PC-3 (cell line): ENCODE data around the gene ANKRD29. TPM values are rescaled to one million over a fixed set of nuclear protein-coding genes. Genes with fewer than 3 reads are reported as not detected.

Experiments
- ATAC-seq: fragments of 200-7000 bp; cut with Tn5 transposase; 2 replicates; pipeline ENCODE4 v1.9.1; 2020; ENCODE audit warnings: mild to moderate bottlenecking, moderate library complexity
- BruUV-seq: library from RNA; stranded (reverse); fragments of 400-500 nt; replicated peaks from 2 replicates; lab custom pipeline; 2021; lab: Mats Ljungman, UMichigan
- CTCF ChIA-PET: fragments of 300-600 bp; sonication (Branson Sonifier 250); formaldehyde crosslinking; loops from one replicate; lab custom pipeline; 2022; ENCODE audit warnings: antibody characterized with exemption; lab: Charles Lee
- POLR2A ChIA-PET: fragments of 300-600 bp; sonication (Branson Sonifier 250); formaldehyde crosslinking; loops from one replicate; lab custom pipeline; 2022; ENCODE audit warnings: antibody characterized with exemption; ENCODE audit not compliant: unreplicated experiment; lab: Charles Lee
- DNase-seq: peaks from one replicate; pipeline ENCODE4 v3.0.0-alpha.2; 2015
- H2AFZ ChIP-seq: fragments of 300-600 bp; sonication (generic); 2 replicates; pipeline ENCODE4 v1.6.0; 2016; ENCODE audit warnings: antibody characterized with exemption, low read length
- H3F3A ChIP-seq: fragments of 300-600 bp; sonication (generic); one replicate; pipeline ENCODE4 v1.6.0; 2017; ENCODE audit warnings: antibody characterized with exemption, low read length, control low read depth, mild to moderate bottlenecking; ENCODE audit not compliant: unreplicated experiment
- H3K27ac ChIP-seq: fragments of 300-600 bp; sonication (generic); 2 replicates; pipeline ENCODE4 v1.5.1; 2016; ENCODE audit warnings: mild to moderate bottlenecking, low read length
- H3K27me3 ChIP-seq: fragments of 300-600 bp; sonication (generic); 2 replicates; pipeline ENCODE4 v1.6.1; 2016; ENCODE audit warnings: low read length, mixed read lengths
- H3K36me3 ChIP-seq: fragments of 300-600 bp; sonication (generic); 2 replicates; pipeline ENCODE4 v1.6.1; 2016; ENCODE audit warnings: low read depth, mixed run types, low read length, mixed read lengths
- H3K4me1 ChIP-seq: fragments of 300-600 bp; sonication (generic); 2 replicates; pipeline ENCODE4 v1.5.1; 2016; ENCODE audit warnings: low read length; ENCODE audit not compliant: insufficient read depth
- H3K4me2 ChIP-seq: fragments of 300-600 bp; sonication (generic); 2 replicates; pipeline ENCODE4 v1.6.0; 2016; ENCODE audit warnings: low read length
- H3K4me3 ChIP-seq: fragments of 300-600 bp; sonication (generic); 2 replicates; pipeline ENCODE4 v1.5.1; 2016; ENCODE audit warnings: mild to moderate bottlenecking, low read length, mixed read lengths
- H3K79me2 ChIP-seq: fragments of 300-600 bp; sonication (generic); 2 replicates; pipeline ENCODE4 v1.6.1; 2017; ENCODE audit warnings: low read length, mixed read lengths
- H3K9ac ChIP-seq: fragments of 300-600 bp; sonication (generic); 2 replicates; pipeline ENCODE4 v1.6.0; 2016; ENCODE audit warnings: mild to moderate bottlenecking, low read length
- H3K9me2 ChIP-seq: fragments of 300-600 bp; sonication (generic); replicated peaks from 2 replicates; pipeline ENCODE4 v1.6.1; 2016; ENCODE audit warnings: mixed run types, low read length, mixed read lengths
- H3K9me3 ChIP-seq: fragments of 300-600 bp; sonication (generic); 2 replicates; pipeline ENCODE4 v1.6.1; 2016; ENCODE audit warnings: low read length, mixed read lengths
- H4K20me1 ChIP-seq: fragments of 300-600 bp; sonication (generic); 2 replicates; pipeline ENCODE4 v1.6.1; 2016; ENCODE audit warnings: low read length, mixed read lengths
- EZH2 ChIP-seq: fragments of 300-600 bp; sonication (generic); IDR thresholded peaks from one replicate; pipeline ENCODE4 v1.6.1; 2017; ENCODE audit warnings: antibody characterized with exemption, mild to moderate bottlenecking, low read length; ENCODE audit not compliant: unreplicated experiment
- EZH2phosphoT487 ChIP-seq: fragments of 300-600 bp; sonication (generic); IDR thresholded peaks from 2 replicates; pipeline ENCODE4 v1.6.1; 2018; ENCODE audit warnings: mild to moderate bottlenecking, antibody characterized with exemption, low read length, borderline replicate concordance
- intact Hi-C: fragments of 100-400 bp; cut with micrococcal nuclease; formaldehyde crosslinking; loops from 2 replicates; pipeline ENCODE4 v1.9.0; 2023
- total RNA-seq: library from RNA; depleted of rRNA; stranded (reverse); fragments of >200 nt; gene quantifications from 2 replicates; pipeline ENCODE4 v1.2.3, GENCODE V29; 2014
- TF ChIP-seq, protein P1 (sequence below): fragments of 300-600 bp; sonication (generic); conservative IDR thresholded peaks from 2 replicates; pipeline ENCODE4 v1.5.1; 2017; ENCODE audit warnings: antibody characterized with exemption, low read depth, mild to moderate bottlenecking, low read length

ANKRD29 gene
- total RNA-seq, 1 experiment from 2014 or later, result 31.0 TPM

- peak; percentile 61 for DNase-seq
- H3K79me2 ChIP-seq, result peaks cover 60% of the 10 kb centered on the region
- H3K9ac ChIP-seq, result peak overlapping the region; percentile 95
- H4K20me1 ChIP-seq, result peaks cover 25% of the 10 kb centered on the region
- peak overlapping the region; percentile 91 for H3K4me2 ChIP-seq
- ATAC-seq, result peak; percentile 8
- H3K27me3 ChIP-seq, result no peaks in the 10 kb centered on the region
- H2AFZ ChIP-seq, result no peak overlapping the region
- CTCF ChIA-PET, result no interaction called here
- intact Hi-C loops, result loop anchor here (5.0 kb wide), 2 partner anchors 63 to 83 kb away; partner anchors contain the start of gene RMC1
- no peaks in the 10 kb centered on the region for H3F3A ChIP-seq
- H3K4me3 ChIP-seq, result peak overlapping the region; percentile 83
- H3K4me1 ChIP-seq, result peaks cover 33% of the 10 kb centered on the region
- H3K27ac ChIP-seq, result peak overlapping the region; percentile 98
- TSS peak; percentile 97 for BruUV-seq
- H3K36me3 ChIP-seq, result no peaks in the 10 kb centered on the region; the same call in 1 of the 2 replicates
- POLR2A ChIA-PET, result interaction anchor here (0.6 kb wide), 2 partner anchors 62 to 486 kb away, joined by 3 read pairs; no protein-coding TSS in a partner anchor
- H3K9me2 ChIP-seq, result no peaks in the 10 kb centered on the region
- TF ChIP-seq, protein P1, sequence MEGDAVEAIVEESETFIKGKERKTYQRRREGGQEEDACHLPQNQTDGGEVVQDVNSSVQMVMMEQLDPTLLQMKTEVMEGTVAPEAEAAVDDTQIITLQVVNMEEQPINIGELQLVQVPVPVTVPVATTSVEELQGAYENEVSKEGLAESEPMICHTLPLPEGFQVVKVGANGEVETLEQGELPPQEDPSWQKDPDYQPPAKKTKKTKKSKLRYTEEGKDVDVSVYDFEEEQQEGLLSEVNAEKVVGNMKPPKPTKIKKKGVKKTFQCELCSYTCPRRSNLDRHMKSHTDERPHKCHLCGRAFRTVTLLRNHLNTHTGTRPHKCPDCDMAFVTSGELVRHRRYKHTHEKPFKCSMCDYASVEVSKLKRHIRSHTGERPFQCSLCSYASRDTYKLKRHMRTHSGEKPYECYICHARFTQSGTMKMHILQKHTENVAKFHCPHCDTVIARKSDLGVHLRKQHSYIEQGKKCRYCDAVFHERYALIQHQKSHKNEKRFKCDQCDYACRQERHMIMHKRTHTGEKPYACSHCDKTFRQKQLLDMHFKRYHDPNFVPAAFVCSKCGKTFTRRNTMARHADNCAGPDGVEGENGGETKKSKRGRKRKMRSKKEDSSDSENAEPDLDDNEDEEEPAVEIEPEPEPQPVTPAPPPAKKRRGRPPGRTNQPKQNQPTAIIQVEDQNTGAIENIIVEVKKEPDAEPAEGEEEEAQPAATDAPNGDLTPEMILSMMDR, result no peak
- no peak for TF ChIP-seq EZH2
- no peak for TF ChIP-seq EZH2phosphoT487
- no peaks in the 10 kb centered on the region for H3K9me3 ChIP-seq
Measured at GRCh38 chr18:23585007-23585871, 77.5 kb downstream of the ANKRD29 start.

- Histone ChIP-seq H3K4me3 (peak overlapping the region; percentile 40; the same call in 1 of the 2 replicates), H3K79me2 (peaks cover 68% of the 10 kb centered on the region), H3K9me3 (no peaks in the 10 kb centered on the region), H3F3A (no peaks in the 10 kb centered on the region), H3K36me3 (no peaks in the 10 kb centered on the region; the same call in 1 of the 2 replicates), H2AFZ (no peak overlapping the region), H3K9ac (peak overlapping the region; percentile 95; the same call in 1 of the 2 replicates), H3K27ac (no peak overlapping the region), H3K27me3 (no peaks in the 10 kb centered on the region), H4K20me1 (peaks cover 30% of the 10 kb centered on the region), H3K4me1 (peaks cover 33% of the 10 kb centered on the region), H3K4me2 (peak overlapping the region; percentile 91), H3K9me2 (no peaks in the 10 kb centered on the region)
- no peak for ATAC-seq
- DNase-seq, result no peak
- POLR2A ChIA-PET, result interaction anchor here (0.6 kb wide), 2 partner anchors 485 to 909 kb away, joined by 3 to 11 read pairs; no protein-coding TSS in a partner anchor
- no TSS peak for BruUV-seq
- CTCF ChIA-PET, result no interaction called here
- TF ChIP-seq, protein P1, result no peak
- no peak for TF ChIP-seq EZH2phosphoT487
- TF ChIP-seq EZH2, result no peak
- intact Hi-C loops, result no loop called here
Measured at GRCh38 chr18:23584019-23584983, 78.4 kb downstream of the ANKRD29 start.
